Central memory CD8-positive, alpha-beta T cell (primary cell): ENCODE measurements around the gene EIF5A2.

Experiments used
- ATAC-seq: fragments of 150-1000 bp; cut with Tn5 transposase; replicated peaks from 2 replicates; pipeline ENCODE4 v1.10.0; 2022; ENCODE audit warnings: mild to moderate bottlenecking, moderate FRiP score, moderate number of reproducible peaks; ENCODE audit not compliant: poor library complexity, severe bottlenecking; ENCODE audit errors: extremely low read depth
- DNase-seq, 2 donors: peaks; one replicate each; pipeline ENCODE4 v3.0.0; 2021; ENCODE audit warnings: low spot score in 2 of 2
- H3K27ac Mint-ChIP-seq: one replicate; pipeline ENCODE4 v1.8.0; 2022; ENCODE audit warnings: low read depth, mild to moderate bottlenecking, moderate library complexity, mixed read lengths
- H3K27me3 Mint-ChIP-seq: one replicate; pipeline ENCODE4 v1.8.0; 2022; ENCODE audit warnings: mixed read lengths
- H3K36me3 Mint-ChIP-seq: one replicate; pipeline ENCODE4 v1.8.0; 2022; ENCODE audit warnings: mild to moderate bottlenecking, moderate library complexity, mixed read lengths; ENCODE audit not compliant: insufficient read depth
- H3K4me1 Mint-ChIP-seq: one replicate; pipeline ENCODE4 v1.8.0; 2022; ENCODE audit warnings: mixed read lengths
- H3K4me3 Mint-ChIP-seq: one replicate; pipeline ENCODE4 v1.8.0; 2022; ENCODE audit warnings: mild to moderate bottlenecking, moderate library complexity, mixed read lengths
- H3K9me3 Mint-ChIP-seq: one replicate; pipeline ENCODE4 v1.8.0; 2022; ENCODE audit warnings: mixed read lengths

The EIF5A2 gene

DNA sequence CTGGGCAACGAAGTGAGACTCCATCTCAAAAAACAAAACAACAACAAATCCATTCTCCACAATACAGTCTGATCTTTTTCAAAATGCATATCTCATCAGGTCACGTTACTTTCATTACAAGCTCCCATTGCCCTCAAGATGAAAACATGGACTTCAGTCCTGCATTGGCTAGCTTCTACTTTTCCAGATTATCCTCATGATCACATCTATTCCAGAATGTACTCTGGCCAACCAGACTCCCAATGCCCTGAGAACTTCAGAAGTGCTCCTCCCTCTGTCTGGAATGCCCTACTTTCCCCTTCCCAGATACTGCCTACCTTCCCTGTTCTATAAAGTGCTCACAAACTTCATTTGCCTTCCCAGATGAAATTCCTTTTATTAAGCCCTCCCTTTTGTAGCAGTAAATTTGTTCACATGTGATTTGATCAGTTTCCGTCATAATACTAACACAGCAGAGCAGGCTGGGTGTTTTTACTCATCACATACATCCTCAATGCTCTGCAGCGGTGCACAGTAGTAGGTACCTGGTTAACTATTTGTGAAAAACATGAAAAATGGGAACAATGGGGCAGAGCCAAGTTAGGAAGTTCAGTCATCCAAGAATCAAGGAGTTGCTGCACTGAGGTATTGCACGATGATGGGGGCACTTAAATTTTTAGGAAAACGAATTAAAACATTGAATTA, 43.8 kb downstream of the EIF5A2 start:
- Mint-ChIP-seq H3K4me1 (peaks cover 22% of the 10 kb centered on the region), H3K27me3 (no peaks in the 10 kb centered on the region), H3K27ac (no peak overlapping the region), H3K36me3 (peaks cover 27% of the 10 kb centered on the region), H3K4me3 (no peak overlapping the region), H3K9me3 (no peaks in the 10 kb centered on the region)
- DNase-seq: no peak
- no peak for ATAC-seq

DNA sequence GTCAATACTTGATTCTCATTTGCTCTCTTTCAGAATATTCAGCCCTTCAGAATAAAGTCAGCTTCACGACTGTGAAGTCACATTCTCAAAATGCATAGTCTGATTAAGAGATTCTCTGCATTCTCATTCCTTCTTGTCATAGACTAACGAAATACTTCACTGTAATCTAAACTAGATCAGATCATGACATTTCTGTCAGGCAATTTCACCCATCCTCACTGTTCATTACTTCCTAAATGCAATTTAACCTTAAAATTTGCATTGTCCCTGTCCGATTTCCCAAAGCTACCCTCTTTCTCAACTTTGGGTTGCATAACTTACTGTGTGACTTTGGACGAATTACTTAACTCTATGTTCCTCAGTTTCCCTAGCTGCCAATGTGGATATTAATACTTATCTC, 44.6 kb downstream of the EIF5A2 start:
- Mint-ChIP-seq H3K4me1 (peaks cover 14% of the 10 kb centered on the region), H3K9me3 (no peaks in the 10 kb centered on the region)
- ATAC-seq: no peak

DNA sequence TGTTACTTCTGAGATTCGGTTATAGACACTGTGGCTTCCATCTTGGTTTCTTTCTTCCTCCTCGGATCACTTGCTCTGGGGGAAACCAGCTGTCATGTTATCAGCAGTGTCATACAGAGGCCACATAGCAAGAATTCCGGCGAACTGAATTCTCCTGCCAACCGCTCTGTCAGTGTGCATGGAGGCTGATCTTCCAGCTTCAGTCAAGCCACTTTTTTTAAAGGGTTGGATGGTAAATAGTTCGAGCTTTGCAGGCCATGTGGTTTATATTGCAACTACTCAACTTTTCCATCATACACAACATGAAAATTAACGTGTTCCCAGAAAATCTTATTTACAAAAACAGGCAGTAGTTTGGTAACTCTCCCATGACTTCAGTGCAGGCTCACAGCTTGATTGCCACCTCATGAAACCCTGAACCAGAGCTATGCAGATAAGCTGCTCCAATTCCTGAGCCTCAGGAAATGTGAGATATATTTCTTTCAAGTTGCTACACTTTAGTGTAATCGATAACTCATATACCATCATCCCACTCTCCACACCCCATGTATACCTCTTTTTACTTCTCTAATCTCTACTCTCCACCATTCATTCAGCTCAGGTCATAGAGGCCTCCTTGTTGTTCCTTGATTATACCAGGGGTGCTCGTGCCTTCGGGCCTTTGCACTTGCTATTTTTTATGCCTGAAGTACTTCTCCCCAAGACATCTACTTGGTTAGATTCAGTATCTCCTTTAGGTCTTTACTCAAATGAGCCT, 45.6 kb downstream of the EIF5A2 start:
- no peaks in the 10 kb centered on the region for H3K27me3 Mint-ChIP-seq
- no peak overlapping the region for H3K4me3 Mint-ChIP-seq
- peak overlapping the region; percentile 67 for H3K27ac Mint-ChIP-seq
- H3K36me3 Mint-ChIP-seq: peaks cover 22% of the 10 kb centered on the region
- no peaks in the 10 kb centered on the region for H3K9me3 Mint-ChIP-seq
- no peak for DNase-seq
- H3K4me1 Mint-ChIP-seq: peaks cover 9% of the 10 kb centered on the region
- no peak for ATAC-seq

More for the DNA sequence above, 44.6 kb downstream of the EIF5A2 start:
- DNase-seq: no peak
- H3K27ac Mint-ChIP-seq: peak overlapping the region; percentile 67
- H3K27me3 Mint-ChIP-seq: no peaks in the 10 kb centered on the region
- H3K4me3 Mint-ChIP-seq: no peak overlapping the region
- H3K36me3 Mint-ChIP-seq: peaks cover 23% of the 10 kb centered on the region

DNA sequence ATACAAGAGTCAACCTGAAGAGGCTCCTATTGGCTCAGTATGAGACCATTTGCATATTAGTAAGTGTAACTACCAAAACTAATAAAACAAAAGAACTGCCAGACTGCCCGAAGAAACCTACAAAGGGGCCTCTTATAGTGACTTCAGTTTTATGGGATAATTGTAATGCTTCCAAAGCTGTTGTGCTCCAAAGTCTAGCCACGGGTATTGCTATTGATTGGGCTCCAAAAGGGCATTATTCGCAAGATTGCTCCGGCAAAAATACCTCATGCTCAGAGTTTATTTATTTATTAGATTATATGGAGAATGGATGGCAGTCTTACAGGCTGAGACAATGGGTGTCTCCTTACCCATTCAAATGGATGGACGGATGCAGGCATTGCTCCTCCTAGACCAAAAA, 49.8 kb downstream of the EIF5A2 start:
- no peak for ATAC-seq
- H3K36me3 Mint-ChIP-seq: no peaks in the 10 kb centered on the region
- DNase-seq: no peak
- H3K4me1 Mint-ChIP-seq: no peaks in the 10 kb centered on the region
- H3K9me3 Mint-ChIP-seq: no peaks in the 10 kb centered on the region
- H3K27ac Mint-ChIP-seq: no peak overlapping the region
- H3K4me3 Mint-ChIP-seq: no peak overlapping the region
- H3K27me3 Mint-ChIP-seq: peaks cover 21% of the 10 kb centered on the region

DNA sequence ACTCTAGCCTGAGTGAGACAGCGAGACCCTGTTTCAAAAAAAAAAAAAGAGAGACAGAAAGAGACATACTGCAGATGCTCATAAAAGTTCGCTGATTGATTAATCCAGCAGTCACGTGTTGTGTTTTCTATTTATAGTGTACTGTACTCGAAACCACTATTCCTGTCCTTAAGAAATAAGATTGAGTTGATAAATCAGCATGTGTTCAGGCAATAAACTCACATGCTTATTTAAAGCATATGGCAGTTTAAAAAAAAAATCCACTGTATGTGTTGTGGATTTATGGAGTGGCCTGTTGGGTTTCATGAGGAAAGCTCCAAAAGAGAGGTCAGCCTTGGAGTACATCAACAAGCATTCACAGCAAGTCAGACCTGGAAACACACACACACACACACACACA, 56.1 kb downstream of the EIF5A2 start:
- H3K27ac Mint-ChIP-seq: no peak overlapping the region
- H3K9me3 Mint-ChIP-seq: no peaks in the 10 kb centered on the region
- DNase-seq (no peak), ATAC-seq (no peak)
- H3K36me3 Mint-ChIP-seq: no peaks in the 10 kb centered on the region
- peaks cover 30% of the 10 kb centered on the region for H3K27me3 Mint-ChIP-seq
- no peak overlapping the region for H3K4me3 Mint-ChIP-seq
- no peaks in the 10 kb centered on the region for H3K4me1 Mint-ChIP-seq

DNA sequence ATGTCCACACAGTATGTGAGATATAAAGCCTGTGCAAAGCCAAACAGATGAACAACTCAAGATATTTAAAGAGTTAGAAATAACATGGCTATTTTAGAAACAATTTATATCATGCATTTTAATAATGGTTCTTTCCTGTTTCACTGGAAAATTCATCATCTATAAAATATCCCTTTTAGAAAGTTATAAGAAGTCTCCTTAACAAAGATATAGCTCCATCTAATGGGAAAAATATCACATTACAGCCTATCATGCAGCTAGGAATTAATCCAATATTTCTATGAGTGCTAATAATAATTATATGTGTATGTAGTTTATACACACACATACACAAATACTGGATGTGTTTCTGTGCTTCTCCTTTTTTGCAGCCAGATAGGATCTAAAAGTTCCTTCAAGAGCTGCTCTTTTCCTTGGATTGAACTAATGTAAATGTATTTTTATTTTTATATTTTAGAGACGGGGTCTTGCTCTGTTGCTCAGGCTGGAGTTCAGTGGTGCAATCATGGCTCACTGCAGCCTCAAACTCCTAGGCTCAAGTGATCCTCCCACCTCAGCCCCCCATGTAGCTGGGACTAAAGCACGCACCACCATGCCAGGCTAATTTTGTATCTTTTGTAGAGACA, 60.0 kb downstream of the EIF5A2 start:
- no peaks in the 10 kb centered on the region for H3K9me3 Mint-ChIP-seq
- H3K4me3 Mint-ChIP-seq: no peak overlapping the region
- no peak overlapping the region for H3K27ac Mint-ChIP-seq
- ATAC-seq: no peak
- no peaks in the 10 kb centered on the region for H3K4me1 Mint-ChIP-seq
- H3K27me3 Mint-ChIP-seq: peaks cover 26% of the 10 kb centered on the region
- DNase-seq: no peak
- no peaks in the 10 kb centered on the region for H3K36me3 Mint-ChIP-seq

DNA sequence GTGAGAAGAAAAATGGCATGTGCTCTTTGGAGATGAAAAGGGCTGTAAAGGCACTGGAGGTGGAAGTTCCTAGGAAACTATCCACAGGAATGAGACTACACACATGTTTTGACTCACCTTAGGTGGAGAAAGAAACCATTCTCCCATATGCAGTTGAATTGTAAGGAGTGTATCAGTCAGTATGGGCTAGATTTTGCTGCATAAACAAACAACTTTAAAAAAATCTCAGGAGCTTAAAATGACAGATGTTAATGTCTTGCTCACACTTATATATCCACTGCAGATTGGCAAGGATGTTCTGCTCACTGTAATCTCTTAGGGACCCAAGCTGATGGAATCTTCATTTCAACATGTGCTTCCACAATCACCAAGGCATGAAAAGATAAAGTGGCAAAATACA, 64.1 kb downstream of the EIF5A2 start:
- Mint-ChIP-seq H3K9me3 (no peaks in the 10 kb centered on the region), H3K36me3 (no peaks in the 10 kb centered on the region), H3K4me1 (no peaks in the 10 kb centered on the region), H3K27me3 (peaks cover 45% of the 10 kb centered on the region), H3K27ac (no peak overlapping the region), H3K4me3 (no peak overlapping the region)
- ATAC-seq: no peak
- DNase-seq: no peak

DNA sequence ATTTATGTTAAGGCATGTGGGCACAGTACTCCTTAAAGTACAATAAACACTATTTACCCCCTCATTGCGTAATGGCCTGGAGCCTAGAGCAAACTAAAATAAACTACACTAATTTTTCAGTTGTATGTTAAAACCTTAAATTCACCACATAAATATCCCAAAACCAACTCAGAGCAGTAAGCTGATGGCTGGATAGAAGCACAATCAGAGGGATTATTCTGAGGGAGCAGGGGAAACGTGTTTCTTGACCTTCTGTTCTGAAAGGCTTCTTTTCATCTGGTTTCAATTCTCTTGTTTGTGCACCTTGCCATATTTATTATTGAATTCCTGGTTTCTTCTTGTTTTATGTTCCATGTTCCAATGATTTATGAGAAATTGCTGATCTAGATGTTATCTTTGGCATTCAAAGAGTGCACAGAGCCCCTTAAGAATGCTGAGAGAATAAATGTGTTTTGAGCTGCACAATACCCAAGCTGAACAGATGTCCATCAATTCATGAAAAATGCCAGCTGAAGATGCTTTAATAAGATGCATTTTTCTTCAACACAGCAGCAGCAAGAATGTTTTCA, 68.1 kb downstream of the EIF5A2 start:
- no peak for ATAC-seq
- DNase-seq: no peak
- H3K27ac Mint-ChIP-seq: no peak overlapping the region
- H3K27me3 Mint-ChIP-seq: peaks cover 78% of the 10 kb centered on the region
- no peaks in the 10 kb centered on the region for H3K4me1 Mint-ChIP-seq
- H3K4me3 Mint-ChIP-seq: no peak overlapping the region
- H3K9me3 Mint-ChIP-seq: no peaks in the 10 kb centered on the region
- no peaks in the 10 kb centered on the region for H3K36me3 Mint-ChIP-seq

DNA sequence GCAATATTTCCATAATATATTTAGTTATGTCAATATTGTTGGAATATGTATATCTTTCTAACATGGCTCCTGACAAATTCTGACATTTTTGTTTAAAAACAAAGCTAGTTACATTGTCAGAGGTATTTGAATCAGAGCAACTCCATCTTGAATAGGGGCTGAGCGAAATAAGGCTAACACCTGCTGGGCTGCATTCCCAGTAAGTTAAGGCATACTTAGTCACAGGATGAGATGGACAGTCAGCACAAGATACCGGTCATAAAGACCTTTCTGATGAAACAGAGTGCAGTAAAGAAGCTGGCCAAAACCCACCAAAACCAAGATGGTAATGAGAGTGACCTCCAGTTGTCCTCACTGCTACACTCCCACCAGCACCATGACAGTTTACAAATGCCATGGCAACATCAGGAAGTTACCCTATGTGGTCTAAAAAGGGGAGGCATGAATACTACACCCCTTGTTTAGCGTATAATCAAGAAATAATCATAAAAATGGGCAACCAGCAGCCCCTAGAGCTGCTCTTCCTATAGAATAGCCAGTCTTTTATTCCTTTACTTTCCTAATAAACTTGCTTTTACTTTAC, 68.8 kb downstream of the EIF5A2 start:
- H3K4me1 Mint-ChIP-seq: no peaks in the 10 kb centered on the region
- DNase-seq (no peak), ATAC-seq (no peak)
- H3K4me3 Mint-ChIP-seq: no peak overlapping the region
- H3K27ac Mint-ChIP-seq: no peak overlapping the region
- H3K36me3 Mint-ChIP-seq: no peaks in the 10 kb centered on the region
- peaks cover 81% of the 10 kb centered on the region for H3K27me3 Mint-ChIP-seq
- H3K9me3 Mint-ChIP-seq: no peaks in the 10 kb centered on the region
